DND-41 (cell line): ENCODE measurements around the gene PTPRG.

Experiments used
- ATAC-seq: fragments of 200-7000 bp; cut with Tn5 transposase; 3 replicates; pipeline ENCODE4 v1.9.1; 2021; ENCODE audit warnings: low read depth; ENCODE audit not compliant: insufficient read depth
- DNase-seq: peaks from one replicate; pipeline ENCODE4 v3.0.0-alpha.2; 2020
- H2AFZ ChIP-seq: 2 replicates; pipeline ENCODE4 v1.6.0; 2012; ENCODE audit warnings: low read depth, low read length
- H3K27ac ChIP-seq: 2 replicates; pipeline ENCODE4 v1.5.1; 2012; ENCODE audit warnings: low read length, inconsistent platforms
- H3K27me3 ChIP-seq: fragments of 200-600 bp; sonication (generic); 2 replicates; pipeline ENCODE4 v1.6.0; 2012; ENCODE audit warnings: low read length, mild to moderate bottlenecking, inconsistent platforms; ENCODE audit not compliant: insufficient read depth, poor library complexity
- H3K36me3 ChIP-seq: 2 replicates; pipeline ENCODE4 v1.5.1; 2012; ENCODE audit warnings: low read length, inconsistent platforms; ENCODE audit not compliant: insufficient read depth
- H3K4me1 ChIP-seq: 2 replicates; pipeline ENCODE4 v1.5.1; 2012; ENCODE audit warnings: mild to moderate bottlenecking, low read length; ENCODE audit not compliant: insufficient read depth
- H3K4me2 ChIP-seq: 2 replicates; pipeline ENCODE4 v1.6.0; 2012; ENCODE audit warnings: mild to moderate bottlenecking, moderate library complexity, low read length, inconsistent platforms; ENCODE audit not compliant: insufficient read depth
- H3K4me3 ChIP-seq, 2 experiments: fragments of 200-600 bp in 1 of 2; shearing (Covaris generic) in 1 of 2; 2 replicates each; pipeline ENCODE4 v1.5.1; 2012 to 2016; ENCODE audit warnings: inconsistent platforms in 2 of 2, low read length in 2 of 2, mild to moderate bottlenecking in 2 of 2, low read depth in 1 of 2, moderate library complexity in 1 of 2
- H3K79me2 ChIP-seq: 2 replicates; pipeline ENCODE4 v1.6.0; 2012; ENCODE audit warnings: low read length, inconsistent platforms; ENCODE audit not compliant: insufficient read depth
- H3K9ac ChIP-seq: 2 replicates; pipeline ENCODE4 v1.6.0; 2012; ENCODE audit warnings: low read depth, mild to moderate bottlenecking, inconsistent platforms, low read length, moderate library complexity
- H3K9me3 ChIP-seq: 2 replicates; pipeline ENCODE4 v1.5.1; 2012; ENCODE audit warnings: low read length, moderate library complexity, mild to moderate bottlenecking, inconsistent platforms; ENCODE audit not compliant: insufficient read depth, severe bottlenecking
- H4K20me1 ChIP-seq: 2 replicates; pipeline ENCODE4 v1.6.0; 2012; ENCODE audit warnings: low read length; ENCODE audit not compliant: insufficient read depth
- CTCF ChIP-seq: IDR thresholded peaks from 2 replicates; pipeline ENCODE4 v1.5.1; 2012; ENCODE audit warnings: borderline replicate concordance, low read length, moderate library complexity, mild to moderate bottlenecking; ENCODE audit not compliant: poor library complexity, severe bottlenecking; ENCODE audit errors: extremely low read depth
- EZH2 ChIP-seq: IDR thresholded peaks from 3 replicates; pipeline ENCODE4 v1.6.1; 2012; ENCODE audit warnings: borderline replicate concordance, low read depth, mild to moderate bottlenecking, moderate library complexity, low read length, inconsistent platforms; ENCODE audit not compliant: severe bottlenecking

Gene PTPRG

DNA sequence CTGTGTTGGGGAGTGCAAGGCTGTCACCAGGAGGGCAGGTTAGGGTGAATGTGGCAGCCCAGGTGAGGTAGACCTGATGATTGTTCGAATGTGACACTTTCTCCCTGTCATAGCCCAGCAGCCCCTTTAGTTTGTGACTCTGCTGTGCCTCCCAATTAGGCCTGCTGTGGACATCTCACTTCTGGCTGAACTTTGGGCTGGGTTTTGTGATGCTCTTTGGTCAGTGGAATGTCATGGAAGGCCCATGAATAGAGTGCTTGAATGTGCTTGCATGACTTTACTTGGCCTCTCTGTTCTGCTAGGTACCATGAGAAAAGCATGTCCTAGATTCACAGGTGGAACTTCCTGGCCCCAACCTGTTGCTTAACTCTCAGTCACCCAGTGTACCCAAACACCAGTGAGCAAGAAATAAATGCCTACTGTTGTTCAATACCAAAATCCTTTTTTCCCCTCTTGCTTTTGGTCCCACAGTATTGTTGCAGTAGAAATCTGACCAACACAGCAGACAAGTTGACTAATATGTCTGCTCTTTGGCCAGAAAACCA is 249.7 kb downstream of the PTPRG start:
- Histone ChIP-seq H3K27ac (no peak overlapping the region), H3K27me3 (no peaks in the 10 kb centered on the region), H3K36me3 (no peaks in the 10 kb centered on the region), H3K4me3 (no peak overlapping the region), H3K9ac (no peak overlapping the region), H3K79me2 (no peaks in the 10 kb centered on the region), H3K9me3 (no peaks in the 10 kb centered on the region), H4K20me1 (no peaks in the 10 kb centered on the region), H3K4me2 (no peak overlapping the region), H2AFZ (no peak overlapping the region), H3K4me1 (no peaks in the 10 kb centered on the region)
- ATAC-seq (no peak), DNase-seq (no peak)
- TF ChIP-seq EZH2, result no peak
- TF ChIP-seq CTCF, result no peak

DNA sequence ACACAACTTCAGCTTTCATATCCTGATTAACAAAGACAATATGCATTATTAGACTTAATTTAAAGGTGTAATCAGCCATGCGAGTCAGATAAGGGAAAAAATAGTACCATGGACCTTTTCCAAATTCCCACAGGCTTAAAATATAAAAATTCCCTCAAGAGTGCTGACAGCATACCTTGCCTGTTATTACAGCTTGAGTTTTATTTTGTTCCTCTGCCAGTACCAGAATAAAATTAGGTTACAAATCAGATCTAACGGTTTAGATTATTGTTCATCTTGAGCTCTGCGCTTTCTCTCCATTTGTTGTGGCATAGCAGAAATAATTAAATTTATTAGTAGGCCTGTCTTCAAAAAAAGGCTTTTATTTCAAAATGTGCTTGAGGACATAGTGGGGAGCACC is 250.3 kb downstream of the PTPRG start:
- Histone ChIP-seq H3K9me3 (no peaks in the 10 kb centered on the region), H3K27me3 (no peaks in the 10 kb centered on the region), H3K79me2 (no peaks in the 10 kb centered on the region), H3K9ac (no peak overlapping the region), H3K27ac (no peak overlapping the region), H3K4me3 (no peak overlapping the region), H3K4me2 (no peak overlapping the region), H3K36me3 (no peaks in the 10 kb centered on the region), H3K4me1 (no peaks in the 10 kb centered on the region), H2AFZ (no peak overlapping the region), H4K20me1 (no peaks in the 10 kb centered on the region)
- ATAC-seq (no peak), DNase-seq (no peak)
- TF ChIP-seq CTCF, result no peak
- TF ChIP-seq EZH2, result no peak

- no peaks in the 10 kb centered on the region for H3K79me2 ChIP-seq
- H3K4me3 ChIP-seq, result no peak overlapping the region
- no peak overlapping the region for H3K4me2 ChIP-seq
- H2AFZ ChIP-seq, result no peak overlapping the region
- no peaks in the 10 kb centered on the region for H3K4me1 ChIP-seq
- no peaks in the 10 kb centered on the region for H3K36me3 ChIP-seq
- H3K9me3 ChIP-seq, result no peaks in the 10 kb centered on the region
- H3K27me3 ChIP-seq, result no peaks in the 10 kb centered on the region
- DNase-seq (no peak), ATAC-seq (no peak)
- H4K20me1 ChIP-seq, result no peaks in the 10 kb centered on the region
- H3K27ac ChIP-seq, result no peak overlapping the region
- H3K9ac ChIP-seq, result no peak overlapping the region
- no peak for TF ChIP-seq EZH2
- no peak for TF ChIP-seq CTCF
Observed at GRCh38 chr3:61812085-61812484, 250.7 kb downstream of the PTPRG start.

DNA sequence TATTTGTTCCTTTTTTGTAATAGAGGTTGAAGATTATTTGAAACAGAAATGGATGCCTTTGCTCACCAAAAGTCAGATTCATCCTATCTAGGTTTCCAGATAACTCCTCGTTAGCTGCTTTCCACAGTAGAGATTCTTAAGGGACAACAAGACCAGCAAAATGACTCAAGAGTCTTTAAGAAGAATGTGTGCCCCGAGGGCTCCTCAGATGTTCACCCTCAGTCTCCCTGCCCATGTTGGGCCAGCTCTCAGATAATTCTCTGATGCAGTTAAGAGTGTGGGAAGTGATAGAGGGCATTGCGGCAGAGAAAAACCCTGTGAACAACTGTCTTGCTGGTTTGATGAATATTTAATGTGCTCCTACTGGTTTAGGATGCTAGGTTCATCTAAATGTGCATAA is 251.1 kb downstream of the PTPRG start:
- Histone ChIP-seq H3K4me2 (no peak overlapping the region), H3K4me1 (no peaks in the 10 kb centered on the region), H3K27ac (no peak overlapping the region), H2AFZ (no peak overlapping the region), H3K9me3 (no peaks in the 10 kb centered on the region), H3K27me3 (no peaks in the 10 kb centered on the region), H3K79me2 (no peaks in the 10 kb centered on the region), H3K9ac (no peak overlapping the region), H4K20me1 (no peaks in the 10 kb centered on the region), H3K4me3 (no peak overlapping the region), H3K36me3 (no peaks in the 10 kb centered on the region)
- DNase-seq (no peak), ATAC-seq (no peak)
- TF ChIP-seq CTCF (no peak), EZH2 (no peak)
